Measurements from ENCODE around the gene TRIM62.

Gene TRIM62

GRCh38 chr1:33110477-33110876, 71.4 kb downstream of the TRIM62 start:
- no peak for TF ChIP-seq REST (IDR thresholded peaks at IDR 0.05; ENCODE audit: insufficient read depth in 1 of 2, low read depth in 2 of 2, low read length in 2 of 2)
- TF ChIP-seq SIN3A (IDR thresholded peaks at IDR 0.05; ENCODE audit: borderline replicate concordance, insufficient read depth, low read length) = no peak
- no peak for TF ChIP-seq TAF1 (IDR thresholded peaks at IDR 0.05; ENCODE audit: borderline replicate concordance, insufficient read depth, low read length)
- no peak for TF ChIP-seq POLR2AphosphoS5 (IDR thresholded peaks at IDR 0.05; ENCODE audit: low read depth, low read length)
- TF ChIP-seq FOXP2 (optimal IDR thresholded peaks at IDR 0.05; ENCODE audit: borderline replicate concordance, extremely low read depth, extremely low read length, insufficient read depth) = no peak

- TF ChIP-seq FOXP2 (optimal IDR thresholded peaks at IDR 0.05; ENCODE audit: borderline replicate concordance, extremely low read depth, extremely low read length, insufficient read depth) (no peak), SIN3A (IDR thresholded peaks at IDR 0.05; ENCODE audit: borderline replicate concordance, insufficient read depth, low read length) (no peak), REST (IDR thresholded peaks at IDR 0.05; ENCODE audit: insufficient read depth in 1 of 2, low read depth in 2 of 2, low read length in 2 of 2) (no peak), POLR2AphosphoS5 (IDR thresholded peaks at IDR 0.05; ENCODE audit: low read depth, low read length) (no peak), TAF1 (IDR thresholded peaks at IDR 0.05; ENCODE audit: borderline replicate concordance, insufficient read depth, low read length) (no peak)
Observed at GRCh38 chr1:33099290-33100118, 82.3 kb downstream of the TRIM62 start.

GRCh38 chr1:33098371-33098770, 83.5 kb downstream of the TRIM62 start:
- TF ChIP-seq FOXP2 (optimal IDR thresholded peaks at IDR 0.05; ENCODE audit: borderline replicate concordance, extremely low read depth, extremely low read length, insufficient read depth) = no peak
- no peak for TF ChIP-seq REST (IDR thresholded peaks at IDR 0.05; ENCODE audit: insufficient read depth in 1 of 2, low read depth in 2 of 2, low read length in 2 of 2)
- no peak for TF ChIP-seq POLR2AphosphoS5 (IDR thresholded peaks at IDR 0.05; ENCODE audit: low read depth, low read length)
- no peak for TF ChIP-seq TAF1 (IDR thresholded peaks at IDR 0.05; ENCODE audit: borderline replicate concordance, insufficient read depth, low read length)
- TF ChIP-seq SIN3A (IDR thresholded peaks at IDR 0.05; ENCODE audit: borderline replicate concordance, insufficient read depth, low read length) = no peak

- no peak for TF ChIP-seq FOXP2 (optimal IDR thresholded peaks at IDR 0.05; ENCODE audit: borderline replicate concordance, extremely low read depth, extremely low read length, insufficient read depth)
- TF ChIP-seq SIN3A (IDR thresholded peaks at IDR 0.05; ENCODE audit: borderline replicate concordance, insufficient read depth, low read length) = no peak
- no peak for TF ChIP-seq POLR2AphosphoS5 (IDR thresholded peaks at IDR 0.05; ENCODE audit: low read depth, low read length)
- no peak for TF ChIP-seq REST (IDR thresholded peaks at IDR 0.05; ENCODE audit: insufficient read depth in 1 of 2, low read depth in 2 of 2, low read length in 2 of 2)
- no peak for TF ChIP-seq TAF1 (IDR thresholded peaks at IDR 0.05; ENCODE audit: borderline replicate concordance, insufficient read depth, low read length)
Observed at GRCh38 chr1:33097762-33098161, 84.1 kb downstream of the TRIM62 start.
